ENCODE measurements around the gene GPR155. TPM values are rescaled to one million over a fixed set of nuclear protein-coding genes. Genes with fewer than 3 reads are reported as not detected.

Gene GPR155
- total and polyA plus RNA-seq, 2 donors (not counting 1 experiment from before 2014, with no cell fraction given) = 4.2 to 17.6 TPM

DNA sequence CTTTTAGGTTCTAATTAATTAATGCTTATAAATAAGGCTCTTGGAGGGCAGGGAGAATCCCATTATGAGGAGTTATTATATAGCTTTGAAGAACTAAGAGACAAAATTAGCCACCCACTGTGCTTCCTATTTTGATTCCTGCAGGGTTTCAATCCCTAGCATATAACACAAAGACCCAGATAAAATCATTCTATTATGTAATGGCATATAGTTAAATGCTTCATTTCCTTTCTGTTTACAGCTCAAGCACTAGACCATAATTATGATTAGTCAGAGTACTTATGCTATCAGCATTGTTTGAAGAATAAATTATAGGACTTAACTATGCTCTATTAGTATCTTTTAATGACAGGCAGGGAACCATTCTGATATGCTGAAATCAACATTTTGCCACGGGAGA is 9.1 kb downstream of the GPR155 start:
- POLR2A ChIA-PET = no interaction called here
- Histone ChIP-seq H4K20me1 (ENCODE audit: control insufficient read depth, insufficient read depth, low read length, poor library complexity, severe bottlenecking) (no peaks in the 10 kb centered on the region), H3K36me3 (replicated peaks in 1 of 2; ENCODE audit: control extremely low read depth in 1 of 2, control insufficient read depth in 1 of 2, extremely low read depth in 1 of 2, insufficient read depth in 2 of 2, low read length in 1 of 2) (no peaks in the 10 kb centered on the region), H2AFZ (ENCODE audit: insufficient read depth, low read depth, low read length, poor library complexity, severe bottlenecking) (no peak overlapping the region), H3K9me3 (ENCODE audit: control extremely low read depth in 1 of 3, control insufficient read depth in 2 of 3, insufficient read depth in 1 of 3, low read length in 2 of 3) (no peaks in the 10 kb centered on the region), H3K4me3 (ENCODE audit: control extremely low read depth in 1 of 5, extremely low read depth in 1 of 5, insufficient read depth in 1 of 5, low read depth in 2 of 5, low read length in 4 of 5) (no peak overlapping the region), H3K4me1 (ENCODE audit: control insufficient read depth in 2 of 2, insufficient read depth in 2 of 2, low read length in 2 of 2) (no peaks in the 10 kb centered on the region), H3K4me2 (replicated peaks; ENCODE audit: low read depth, low read length, poor library complexity, severe bottlenecking) (no peak overlapping the region), H3K27ac (ENCODE audit: low read length in 2 of 2) (no peak overlapping the region), H3K27me3 (replicated peaks in 1 of 4; ENCODE audit: control extremely low read depth in 1 of 4, control insufficient read depth in 3 of 4, insufficient read depth in 4 of 4, low read length in 3 of 4) (no peaks in the 10 kb centered on the region), H3K79me2 (ENCODE audit: control insufficient read depth, insufficient read depth, low read length) (peaks cover 2% of the 10 kb centered on the region), H3K9ac (ENCODE audit: low read length) (no peak overlapping the region)
- Mint-ChIP-seq H3K9me3 (ENCODE audit: insufficient read depth) (no peaks in the 10 kb centered on the region), H3K27me3 (no peaks in the 10 kb centered on the region), H3K4me3 (no peak overlapping the region), H3K4me1 (no peaks in the 10 kb centered on the region), H3K27ac (no peak overlapping the region)
- ATAC-seq (ENCODE audit: low read depth) = no peak
- CTCF ChIA-PET = interaction anchor here (0.8 to 8.0 kb wide), 3 partner anchors 12 to 70 kb away, joined by 3 to 37 read pairs (median 5); no protein-coding TSS in a partner anchor
- no CpG with 5 or more reads among the region's 1 CpG for WGBS (ENCODE audit: insufficient coverage)
- no peak for TF ChIP-seq EZH2 (IDR thresholded peaks at IDR 0.05; ENCODE audit: borderline replicate concordance, insufficient read depth, low read depth, low read length, poor library complexity, severe bottlenecking)
- TF ChIP-seq CTCF (IDR thresholded peaks at IDR 0.05) = no peak
- no peak for DNase-seq
- intact Hi-C loops (cut with micrococcal nuclease) = no loop called here

- H3K79me2 ChIP-seq (ENCODE audit: control insufficient read depth, insufficient read depth, low read length) = no peaks in the 10 kb centered on the region
- TF ChIP-seq EZH2 (IDR thresholded peaks at IDR 0.05; ENCODE audit: borderline replicate concordance, insufficient read depth, low read depth, low read length, poor library complexity, severe bottlenecking) (no peak), CTCF (IDR thresholded peaks at IDR 0.05) (no peak)
- H3K27ac ChIP-seq (ENCODE audit: low read length in 2 of 2) = no peak overlapping the region
- intact Hi-C loops (cut with micrococcal nuclease) = no loop called here
- H3K9ac ChIP-seq (ENCODE audit: low read length) = no peak overlapping the region
- DNase-seq = no peak
- no peaks in the 10 kb centered on the region for H4K20me1 ChIP-seq (ENCODE audit: control insufficient read depth, insufficient read depth, low read length, poor library complexity, severe bottlenecking)
- H3K27me3 ChIP-seq (replicated peaks in 1 of 4; ENCODE audit: control extremely low read depth in 1 of 4, control insufficient read depth in 3 of 4, insufficient read depth in 4 of 4, low read length in 3 of 4) = no peaks in the 10 kb centered on the region
- ChIA-PET CTCF (interaction anchor here (8.0 kb wide), 1 partner anchor 12 kb away, joined by 37 read pairs; no protein-coding TSS in a partner anchor), POLR2A (no interaction called here)
- H3K4me2 ChIP-seq (replicated peaks; ENCODE audit: low read depth, low read length, poor library complexity, severe bottlenecking) = no peak overlapping the region
- H3K4me3 ChIP-seq (ENCODE audit: control extremely low read depth in 1 of 5, extremely low read depth in 1 of 5, insufficient read depth in 1 of 5, low read depth in 2 of 5, low read length in 4 of 5) = no peak overlapping the region
- H3K9me3 Mint-ChIP-seq (ENCODE audit: insufficient read depth) = no peaks in the 10 kb centered on the region
- H3K27ac Mint-ChIP-seq = no peak overlapping the region
- H3K36me3 ChIP-seq (replicated peaks in 1 of 2; ENCODE audit: control extremely low read depth in 1 of 2, control insufficient read depth in 1 of 2, extremely low read depth in 1 of 2, insufficient read depth in 2 of 2, low read length in 1 of 2) = no peaks in the 10 kb centered on the region
- ATAC-seq (ENCODE audit: low read depth) = no peak
- no peaks in the 10 kb centered on the region for H3K4me1 Mint-ChIP-seq
- H3K9me3 ChIP-seq (ENCODE audit: control extremely low read depth in 1 of 3, control insufficient read depth in 2 of 3, insufficient read depth in 1 of 3, low read length in 2 of 3) = no peaks in the 10 kb centered on the region
- no peak overlapping the region for H2AFZ ChIP-seq (ENCODE audit: insufficient read depth, low read depth, low read length, poor library complexity, severe bottlenecking)
- no peak overlapping the region for H3K4me3 Mint-ChIP-seq
- H3K4me1 ChIP-seq (ENCODE audit: control insufficient read depth in 2 of 2, insufficient read depth in 2 of 2, low read length in 2 of 2) = no peaks in the 10 kb centered on the region
- no peaks in the 10 kb centered on the region for H3K27me3 Mint-ChIP-seq
- WGBS (ENCODE audit: insufficient coverage) = 95% methylated on average over 2 of the region's 3 CpGs
Measured at GRCh38 chr2:174473796-174474195, 13.0 kb downstream of the GPR155 start.

Measured in B cell (primary cell).